Peyer's patch (tissue), 4 donors: ENCODE data around the gene NGB.

ENCODE experiments used
- POLR2A ChIP-seq, 2 donors: fragments of 450-650 bp; IDR thresholded peaks; one replicate each; pipeline ENCODE4 v1.5.1; 2017; ENCODE audit warnings: antibody characterized with exemption in 2 of 2, mild to moderate bottlenecking in 2 of 2, moderate library complexity in 2 of 2
- TF ChIP-seq, protein P1 (sequence below), 6 experiments: fragments of 450-650 bp in 4 of 6; fragments of 200-600 bp in 2 of 6; sonication (generic) in 1 of 6; IDR thresholded peaks; one replicate each; pipeline ENCODE4 v1.5.1; 2017 to 2019; ENCODE audit warnings: antibody characterized with exemption in 6 of 6, mild to moderate bottlenecking in 3 of 6, moderate library complexity in 1 of 6

GRCh38 chr14:77219591-77219990, 51.4 kb downstream of the NGB start:
- TF ChIP-seq POLR2A (IDR thresholded peaks at IDR 0.05), result no peak
- TF ChIP-seq, protein P1, sequence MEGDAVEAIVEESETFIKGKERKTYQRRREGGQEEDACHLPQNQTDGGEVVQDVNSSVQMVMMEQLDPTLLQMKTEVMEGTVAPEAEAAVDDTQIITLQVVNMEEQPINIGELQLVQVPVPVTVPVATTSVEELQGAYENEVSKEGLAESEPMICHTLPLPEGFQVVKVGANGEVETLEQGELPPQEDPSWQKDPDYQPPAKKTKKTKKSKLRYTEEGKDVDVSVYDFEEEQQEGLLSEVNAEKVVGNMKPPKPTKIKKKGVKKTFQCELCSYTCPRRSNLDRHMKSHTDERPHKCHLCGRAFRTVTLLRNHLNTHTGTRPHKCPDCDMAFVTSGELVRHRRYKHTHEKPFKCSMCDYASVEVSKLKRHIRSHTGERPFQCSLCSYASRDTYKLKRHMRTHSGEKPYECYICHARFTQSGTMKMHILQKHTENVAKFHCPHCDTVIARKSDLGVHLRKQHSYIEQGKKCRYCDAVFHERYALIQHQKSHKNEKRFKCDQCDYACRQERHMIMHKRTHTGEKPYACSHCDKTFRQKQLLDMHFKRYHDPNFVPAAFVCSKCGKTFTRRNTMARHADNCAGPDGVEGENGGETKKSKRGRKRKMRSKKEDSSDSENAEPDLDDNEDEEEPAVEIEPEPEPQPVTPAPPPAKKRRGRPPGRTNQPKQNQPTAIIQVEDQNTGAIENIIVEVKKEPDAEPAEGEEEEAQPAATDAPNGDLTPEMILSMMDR (IDR thresholded peaks at IDR 0.05), result no peak
